ENCODE data around the gene STAT6.

DNA sequence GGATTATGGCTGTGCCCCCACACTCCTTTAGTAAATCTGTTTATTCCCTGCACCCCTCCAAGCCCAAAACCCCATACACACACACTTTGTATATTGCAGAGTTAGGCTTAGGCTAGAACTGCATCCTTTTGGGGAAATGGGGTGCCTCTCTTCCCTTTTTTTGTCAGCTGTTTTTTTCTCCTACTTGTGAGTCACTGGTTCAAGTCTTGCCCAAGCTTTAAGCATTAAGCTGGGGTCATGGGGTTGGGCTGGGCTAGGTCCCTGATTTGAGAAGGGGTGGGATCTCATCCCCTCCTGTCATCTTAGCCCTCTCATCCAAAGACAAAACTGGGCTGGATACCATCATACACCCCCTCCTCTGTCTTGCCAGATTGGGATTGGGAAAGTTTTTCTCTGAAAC is 18.7 kb upstream of the STAT6 start:
- TF ChIP-seq, protein P1, sequence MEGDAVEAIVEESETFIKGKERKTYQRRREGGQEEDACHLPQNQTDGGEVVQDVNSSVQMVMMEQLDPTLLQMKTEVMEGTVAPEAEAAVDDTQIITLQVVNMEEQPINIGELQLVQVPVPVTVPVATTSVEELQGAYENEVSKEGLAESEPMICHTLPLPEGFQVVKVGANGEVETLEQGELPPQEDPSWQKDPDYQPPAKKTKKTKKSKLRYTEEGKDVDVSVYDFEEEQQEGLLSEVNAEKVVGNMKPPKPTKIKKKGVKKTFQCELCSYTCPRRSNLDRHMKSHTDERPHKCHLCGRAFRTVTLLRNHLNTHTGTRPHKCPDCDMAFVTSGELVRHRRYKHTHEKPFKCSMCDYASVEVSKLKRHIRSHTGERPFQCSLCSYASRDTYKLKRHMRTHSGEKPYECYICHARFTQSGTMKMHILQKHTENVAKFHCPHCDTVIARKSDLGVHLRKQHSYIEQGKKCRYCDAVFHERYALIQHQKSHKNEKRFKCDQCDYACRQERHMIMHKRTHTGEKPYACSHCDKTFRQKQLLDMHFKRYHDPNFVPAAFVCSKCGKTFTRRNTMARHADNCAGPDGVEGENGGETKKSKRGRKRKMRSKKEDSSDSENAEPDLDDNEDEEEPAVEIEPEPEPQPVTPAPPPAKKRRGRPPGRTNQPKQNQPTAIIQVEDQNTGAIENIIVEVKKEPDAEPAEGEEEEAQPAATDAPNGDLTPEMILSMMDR (optimal IDR thresholded peaks at IDR 0.05 in 1 of 3, IDR thresholded peaks at IDR 0.05 in 1 of 3, conservative IDR thresholded peaks at IDR 0.05 in 1 of 3; ENCODE audit: extremely low read depth in 1 of 3, insufficient read depth in 2 of 3, low read length in 3 of 3), result no peak
- TF ChIP-seq EZH2 (IDR thresholded peaks at IDR 0.05; ENCODE audit: low read length), result no peak

All from keratinocyte (primary cell).